GM15510 (cell line): ENCODE measurements around the gene EXOSC9.

ENCODE experiments used
- POLR2A ChIP-seq: IDR thresholded peaks from 3 replicates; pipeline ENCODE4 v1.6.1; 2011; ENCODE audit warnings: borderline replicate concordance; ENCODE audit not compliant: insufficient read length; ENCODE audit errors: extremely low read depth

The EXOSC9 gene

GRCh38 chr4:121800638-121800960, 524 bp upstream of the EXOSC9 start:
- TF ChIP-seq POLR2A: no peak

GRCh38 chr4:121801715-121802075, 572 bp downstream of the EXOSC9 start:
- no peak for TF ChIP-seq POLR2A

GRCh38 chr4:121806411-121806810, 5.3 kb downstream of the EXOSC9 start:
- no peak for TF ChIP-seq POLR2A

GRCh38 chr4:121811122-121811521, 10.0 kb downstream of the EXOSC9 start:
- no peak for TF ChIP-seq POLR2A

- TF ChIP-seq POLR2A: no peak
Measured at GRCh38 chr4:121814756-121815155, 13.6 kb downstream of the EXOSC9 start.

GRCh38 chr4:121817006-121817405, 15.9 kb downstream of the EXOSC9 start:
- no peak for TF ChIP-seq POLR2A

- no peak for TF ChIP-seq POLR2A
Measured at GRCh38 chr4:121817701-121818100, 16.6 kb downstream of the EXOSC9 start.

GRCh38 chr4:121818215-121818614, 17.1 kb downstream of the EXOSC9 start:
- TF ChIP-seq POLR2A: no peak

- TF ChIP-seq POLR2A: no peak
Measured at GRCh38 chr4:121819216-121819965, 18.3 kb downstream of the EXOSC9 start.

- TF ChIP-seq POLR2A: no peak
Measured at GRCh38 chr4:121822047-121822446, 20.9 kb downstream of the EXOSC9 start.

GRCh38 chr4:121822796-121823504, 21.8 kb downstream of the EXOSC9 start:
- no peak for TF ChIP-seq POLR2A

GRCh38 chr4:121823505-121824170, 22.5 kb downstream of the EXOSC9 start, which contains the start of gene CCNA2:
Gene CCNA2, minus strand, starts transcription at chr4:121823883. Its CDS starts 255 bp downstream, at chr4:121823628.
- TF ChIP-seq POLR2A: peak; percentile 86

GRCh38 chr4:121824171-121824527, 23.0 kb downstream of the EXOSC9 start:
- no peak for TF ChIP-seq POLR2A

- no peak for TF ChIP-seq POLR2A
Measured at GRCh38 chr4:121824950-121825349, 23.8 kb downstream of the EXOSC9 start.

GRCh38 chr4:121827853-121828252, 26.7 kb downstream of the EXOSC9 start:
- no peak for TF ChIP-seq POLR2A

GRCh38 chr4:121829511-121829910, 28.4 kb downstream of the EXOSC9 start:
- no peak for TF ChIP-seq POLR2A
